ENCODE data around the gene GADD45G.

GADD45G gene

DNA sequence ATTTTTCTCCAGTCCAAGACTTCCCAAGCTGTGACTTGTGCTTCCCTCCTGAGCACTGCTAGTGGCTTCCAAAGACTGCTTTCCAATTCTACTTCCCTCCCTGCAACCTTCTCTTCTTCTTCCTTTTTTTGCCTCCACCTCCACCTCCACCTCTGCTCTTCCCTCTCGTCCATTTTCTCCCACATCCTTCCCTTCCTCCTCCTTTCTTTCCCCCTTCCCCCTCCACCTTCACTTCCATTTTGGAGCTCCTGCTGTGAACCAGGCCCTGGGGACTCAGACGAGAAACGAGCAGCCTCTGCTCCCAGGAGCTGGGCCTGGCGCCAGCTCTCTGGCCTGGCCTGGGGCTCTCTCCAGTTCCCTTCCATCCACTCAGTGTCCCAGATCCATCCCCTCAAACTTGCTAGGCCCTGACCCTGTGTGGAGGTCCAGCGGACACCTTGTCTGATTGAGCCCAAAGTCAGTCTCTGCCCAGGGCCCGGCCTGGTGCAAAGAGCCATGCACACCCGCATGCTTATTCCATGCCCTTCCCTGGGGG lies 5.6 kb downstream of the GADD45G start:
- DNase-seq, result no peak

DNA sequence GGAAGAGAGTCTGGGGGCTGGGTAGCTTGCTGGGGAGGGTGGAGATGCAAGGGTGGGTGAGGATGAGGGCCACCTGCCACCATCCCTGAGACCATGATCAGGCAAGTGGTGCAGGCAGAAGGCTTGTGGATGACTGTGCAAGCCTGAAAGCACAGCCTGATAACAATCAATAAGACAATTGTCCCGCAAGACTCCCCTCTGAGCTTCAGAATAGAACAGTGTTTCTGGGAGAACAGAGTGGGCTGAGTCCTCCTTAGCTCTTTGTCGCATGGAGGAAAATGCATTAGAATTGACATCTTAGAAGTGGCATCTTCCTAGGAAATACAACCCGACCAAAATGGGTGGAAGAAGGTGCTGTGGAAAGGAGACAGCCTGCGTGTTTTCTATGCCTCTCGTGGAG lies 6.6 kb downstream of the GADD45G start:
- DNase-seq, result no peak

DNA sequence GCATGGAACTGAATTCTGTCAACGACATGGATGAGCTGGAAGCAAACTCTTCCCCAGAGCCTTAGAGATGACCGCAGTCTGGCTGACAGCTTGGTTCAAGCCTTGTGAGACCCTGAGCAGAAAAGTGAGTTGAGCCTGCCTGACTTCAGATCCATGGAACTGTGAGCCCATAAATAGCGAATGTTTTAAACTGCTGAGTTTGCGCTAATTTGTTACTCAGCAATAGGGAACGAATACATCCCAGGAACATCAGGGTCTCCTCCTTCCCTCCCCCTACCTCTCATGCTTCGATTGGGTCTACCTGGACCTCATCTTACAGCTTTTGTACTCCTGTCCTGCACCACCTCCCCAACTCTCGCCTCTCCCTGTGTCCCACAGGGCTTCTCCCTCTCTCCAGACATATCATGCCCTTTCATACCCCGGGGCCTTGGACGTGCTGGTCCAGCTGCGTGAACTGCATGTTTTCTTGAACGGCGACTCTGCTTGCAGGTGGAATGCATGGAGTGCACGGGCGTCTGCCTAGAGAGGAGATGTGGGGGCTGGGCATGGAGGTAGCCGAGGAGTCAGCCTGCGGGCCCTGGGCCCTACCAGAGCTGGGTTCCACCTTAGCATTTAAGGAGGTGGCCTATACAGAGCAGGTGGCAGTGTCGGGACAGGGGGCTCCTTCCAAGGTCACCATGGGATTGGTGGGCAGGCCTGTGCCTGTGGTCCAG lies 7.9 kb downstream of the GADD45G start:
- DNase-seq, result no peak

DNA sequence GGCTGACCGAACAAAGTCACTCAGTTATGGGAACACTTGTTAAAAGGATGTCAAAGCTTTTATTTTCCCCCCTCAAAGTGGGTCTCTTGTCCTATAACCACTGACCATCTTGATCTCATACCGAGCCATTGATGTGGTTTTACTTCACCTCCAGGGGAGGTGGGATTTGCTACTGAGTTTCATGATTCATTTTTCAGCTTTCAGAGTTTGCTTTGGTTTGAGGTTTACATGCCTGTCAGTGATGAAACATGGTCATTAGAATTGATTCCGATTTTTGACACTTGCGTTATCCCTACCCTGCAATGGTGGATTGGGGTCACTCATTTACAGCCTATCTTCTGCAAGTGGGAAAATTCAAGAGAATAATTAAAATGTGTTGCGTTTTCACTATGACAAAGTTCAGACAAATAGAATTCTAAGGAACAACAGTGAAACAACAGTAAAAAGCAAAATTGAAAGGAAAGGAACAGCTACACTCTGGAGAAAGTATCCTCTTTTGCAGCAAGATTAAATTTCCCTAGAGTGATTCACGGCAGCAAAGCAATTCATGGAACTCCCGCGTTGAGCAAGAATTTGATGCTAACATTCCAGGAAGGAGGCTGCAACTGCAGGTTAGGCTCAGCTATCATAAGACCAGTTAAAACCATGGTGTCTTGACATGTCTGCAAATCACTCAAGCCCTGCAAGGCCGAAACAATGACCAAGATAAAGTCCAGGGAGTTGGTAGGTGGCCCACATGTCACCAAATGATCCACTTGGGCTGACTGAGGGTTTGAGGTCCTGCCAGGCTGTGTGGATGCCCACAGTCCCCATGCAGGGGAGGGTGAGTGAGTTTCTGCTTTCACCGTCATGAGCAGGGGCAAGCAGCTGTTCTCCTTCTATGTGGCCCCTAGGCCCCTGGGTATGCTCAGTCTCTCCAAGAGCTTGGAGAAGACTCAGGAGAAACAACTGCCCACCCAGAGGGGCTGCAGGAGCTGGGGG lies 9.4 kb downstream of the GADD45G start:
- no peak for DNase-seq

DNA sequence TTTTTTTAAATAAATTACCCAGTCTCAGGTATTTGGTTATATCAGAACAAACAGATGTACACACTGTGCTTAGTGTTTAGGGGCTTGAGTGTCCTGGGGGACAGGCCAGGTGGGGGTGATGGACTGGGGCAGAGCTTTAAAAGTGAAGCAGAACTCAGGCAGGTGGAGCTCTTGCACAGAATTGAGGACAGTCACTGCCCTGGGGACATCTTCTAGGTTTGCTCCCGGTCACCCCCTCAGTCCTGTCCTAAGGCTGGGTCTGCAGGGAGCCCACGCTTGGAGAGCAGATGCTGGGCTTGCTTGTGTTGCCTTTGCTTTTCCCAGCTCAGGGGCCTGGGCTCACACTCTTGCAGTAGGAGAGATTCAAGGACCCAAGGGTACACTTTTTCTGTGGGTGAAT lies 10.8 kb downstream of the GADD45G start:
- no peak for DNase-seq

DNA sequence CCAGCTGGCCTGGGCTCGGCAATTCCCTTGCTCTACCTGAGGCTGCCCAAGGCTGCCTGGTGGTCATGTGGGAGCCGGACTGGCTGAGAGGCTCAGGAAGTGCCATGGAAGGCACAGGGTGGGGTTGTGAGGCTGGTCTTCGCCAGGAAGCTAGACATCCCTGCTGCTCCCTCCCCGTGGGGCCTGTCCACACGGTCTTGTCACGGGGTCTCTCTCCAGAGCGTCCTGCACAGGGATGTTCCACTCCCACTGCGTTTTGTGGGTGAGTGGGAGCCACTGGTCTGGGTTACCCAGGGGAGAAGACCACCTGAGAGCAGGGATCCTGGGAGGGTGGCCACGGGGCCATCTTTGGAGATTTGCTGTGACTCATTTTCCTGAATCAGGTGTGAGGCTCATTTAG lies 11.6 kb downstream of the GADD45G start:
- no peak for DNase-seq

DNA sequence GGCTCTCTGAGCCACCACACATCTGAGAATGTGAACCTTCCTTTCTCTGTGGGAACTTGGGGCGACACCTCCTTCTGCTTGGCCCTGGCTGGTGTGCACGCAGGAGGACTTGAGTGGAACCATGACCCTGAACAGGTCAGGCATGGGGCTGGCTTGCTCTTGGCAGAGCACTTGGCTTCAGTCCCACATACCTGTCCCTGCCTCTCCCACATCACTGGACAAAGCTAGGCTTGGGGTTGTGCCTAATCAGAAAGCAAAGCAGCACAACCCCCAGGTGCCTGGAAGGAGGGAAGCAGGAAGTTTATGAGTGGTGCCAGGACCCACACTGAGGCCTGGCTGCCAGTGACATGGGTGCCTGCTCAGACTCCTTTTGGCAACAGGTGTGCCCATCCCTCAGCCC lies 13.2 kb downstream of the GADD45G start:
- no peak for DNase-seq

DNA sequence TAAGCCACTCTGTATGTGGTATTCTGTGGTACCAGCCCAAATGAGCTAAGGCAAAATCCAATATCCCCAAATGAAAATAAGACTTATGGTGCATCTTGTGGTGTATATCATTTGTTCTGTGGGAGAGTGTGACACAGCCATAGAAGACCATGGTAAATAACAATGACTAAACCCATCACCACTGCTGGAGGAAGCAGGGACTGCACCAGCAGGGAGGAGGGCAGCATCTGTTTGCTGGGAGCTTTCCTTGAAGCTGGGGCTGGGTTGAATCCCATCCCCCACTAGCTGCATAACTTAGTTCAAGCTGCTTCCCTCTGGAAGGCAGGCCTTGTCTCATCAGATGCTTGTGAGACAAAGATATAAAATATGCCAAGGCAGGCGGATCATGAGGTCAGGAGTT lies 14.2 kb downstream of the GADD45G start:
- DNase-seq, result no peak

DNA sequence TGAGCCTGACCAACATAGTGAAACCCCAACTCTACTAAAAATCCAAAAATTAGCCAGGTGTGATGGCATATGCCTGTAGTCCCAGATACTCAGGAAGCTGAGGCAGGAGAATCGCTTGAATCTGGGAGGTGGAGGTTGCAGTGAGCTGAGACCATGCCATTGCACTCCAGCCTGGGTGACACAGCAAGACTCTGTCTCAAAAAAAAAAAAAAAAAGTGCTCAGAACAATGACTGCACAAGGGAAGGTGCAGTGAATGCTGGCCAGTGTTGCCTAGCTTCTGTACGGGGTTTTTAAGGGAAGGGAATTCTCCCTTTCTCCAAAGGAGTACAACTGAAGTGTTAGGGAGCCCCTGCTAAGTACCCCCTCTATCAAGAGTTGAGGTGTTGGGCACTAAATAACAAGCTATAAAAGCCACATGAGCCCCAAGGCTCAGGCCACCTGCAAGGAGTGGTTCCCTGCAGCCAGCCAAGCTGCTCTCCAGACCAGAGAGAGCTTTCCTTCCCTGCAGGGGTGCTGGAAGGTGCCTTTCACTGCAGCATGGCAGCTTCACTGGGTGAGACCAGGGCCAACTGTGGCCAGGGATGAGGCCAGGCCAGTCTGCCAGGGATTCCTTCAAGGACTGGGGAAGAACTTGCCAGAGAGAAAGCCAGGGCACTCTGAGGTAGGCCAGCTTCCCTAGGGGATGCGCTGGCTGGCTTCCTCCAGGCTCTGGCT lies 14.8 kb downstream of the GADD45G start:
- no peak for DNase-seq

DNA sequence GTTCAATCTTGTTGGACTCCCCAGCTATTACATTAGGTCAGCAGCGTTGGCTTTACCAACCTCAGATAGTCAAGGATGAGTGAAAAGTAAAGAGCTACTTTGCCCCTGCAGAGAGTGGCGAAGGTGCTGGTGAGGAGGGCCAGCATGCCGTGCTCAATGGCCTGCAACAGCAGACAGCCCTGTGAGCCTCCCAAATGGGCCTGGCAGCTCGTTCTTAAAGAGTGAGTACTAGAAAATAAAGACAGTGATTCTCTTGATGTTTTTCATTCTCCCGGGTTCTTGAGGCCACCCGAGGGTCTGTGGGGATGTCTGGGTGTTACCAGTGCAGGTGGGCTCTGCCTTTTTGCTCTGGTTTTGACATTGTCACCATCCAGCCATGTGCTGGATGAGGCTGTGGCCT lies 16.2 kb downstream of the GADD45G start:
- DNase-seq, result no peak

DNA sequence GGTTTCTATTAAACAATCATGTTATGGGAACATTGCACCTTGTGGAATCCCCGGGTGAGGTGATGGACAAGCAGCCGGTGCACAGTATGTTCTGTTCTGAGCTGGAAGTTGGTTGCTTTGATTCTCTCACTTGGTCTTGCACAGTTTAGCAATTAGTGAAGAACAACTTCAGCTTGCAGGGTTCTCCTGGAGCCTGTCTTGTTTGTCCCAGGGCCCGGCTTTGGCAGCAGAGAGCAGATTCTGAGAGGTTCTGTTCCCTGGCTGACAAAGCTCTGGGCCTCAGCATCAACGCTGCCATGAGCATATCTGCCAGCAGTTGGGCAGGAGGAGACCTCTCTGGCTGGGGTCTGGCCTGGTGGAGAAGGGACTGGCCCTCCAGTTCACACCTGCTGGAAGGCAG lies 16.9 kb downstream of the GADD45G start:
- no peak for DNase-seq

DNA sequence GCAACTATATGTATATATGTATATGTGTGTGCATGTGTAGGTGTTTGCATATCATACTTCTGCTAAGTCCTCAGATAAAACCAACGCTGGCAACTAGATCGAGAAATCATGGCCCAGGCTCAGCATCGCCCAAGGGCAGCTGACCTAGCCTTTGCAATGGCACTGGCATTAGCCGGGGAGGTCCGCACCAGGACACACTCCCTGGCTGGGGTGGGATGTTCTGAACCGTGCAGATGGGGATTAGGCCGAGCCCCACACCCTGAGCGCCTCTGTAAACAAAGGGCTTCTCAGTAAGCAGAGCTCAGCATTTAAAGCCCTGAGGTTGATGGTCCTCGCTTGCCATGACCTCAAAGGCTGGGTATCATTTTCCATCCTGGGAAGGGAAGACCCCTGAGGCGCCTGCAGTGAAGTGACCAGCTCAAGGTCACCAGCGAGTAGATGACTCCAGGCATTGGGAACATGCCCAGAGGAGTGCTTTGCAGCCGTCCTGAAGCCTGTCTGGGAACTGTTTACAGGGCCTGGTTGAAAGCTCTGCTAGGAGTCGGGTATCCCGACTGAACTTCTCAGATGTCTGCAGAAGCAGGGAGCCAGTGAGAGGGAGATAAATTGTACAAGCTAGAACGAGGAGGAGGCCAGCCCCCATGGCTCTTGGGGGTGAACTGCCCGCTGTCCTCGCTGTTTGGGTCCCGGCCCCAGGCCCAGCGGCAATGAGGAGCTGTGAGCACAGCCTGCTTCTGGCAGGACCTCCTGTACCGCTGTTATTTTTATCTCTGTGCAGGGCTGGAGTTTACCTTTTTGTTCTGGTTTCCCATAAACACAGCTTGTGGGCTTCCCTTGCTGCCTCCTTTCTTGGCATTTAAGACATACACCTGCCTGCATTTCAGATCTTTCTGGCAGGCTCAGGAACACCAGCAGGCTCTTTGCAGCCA lies 18.4 kb downstream of the GADD45G start:
- DNase-seq, result no peak

DNA sequence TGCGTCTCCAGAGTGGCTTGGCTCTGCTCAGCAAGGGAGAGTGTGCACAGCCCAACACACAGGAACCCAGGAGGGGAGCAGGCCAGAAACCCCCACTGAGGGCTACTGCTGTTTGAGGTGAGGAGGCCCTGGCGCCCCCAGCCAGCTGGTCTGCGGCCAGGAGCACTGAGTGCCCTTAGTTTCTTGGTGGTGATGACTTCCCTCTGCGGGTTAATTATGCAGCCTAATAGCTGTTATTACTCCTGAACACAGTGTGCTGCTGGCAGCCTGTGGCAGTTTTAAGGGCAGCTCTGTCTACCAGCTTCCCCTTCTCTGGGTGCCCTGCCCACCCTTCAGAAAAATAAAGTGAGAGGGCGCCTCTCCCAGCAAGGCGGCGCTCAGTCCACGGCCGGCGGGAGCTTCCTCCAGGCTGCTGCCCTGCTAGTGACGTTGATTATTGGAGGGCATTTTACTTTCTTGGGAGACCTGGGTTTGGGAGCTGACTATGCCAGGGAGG lies 19.2 kb downstream of the GADD45G start:
- DNase-seq, result no peak

DNA sequence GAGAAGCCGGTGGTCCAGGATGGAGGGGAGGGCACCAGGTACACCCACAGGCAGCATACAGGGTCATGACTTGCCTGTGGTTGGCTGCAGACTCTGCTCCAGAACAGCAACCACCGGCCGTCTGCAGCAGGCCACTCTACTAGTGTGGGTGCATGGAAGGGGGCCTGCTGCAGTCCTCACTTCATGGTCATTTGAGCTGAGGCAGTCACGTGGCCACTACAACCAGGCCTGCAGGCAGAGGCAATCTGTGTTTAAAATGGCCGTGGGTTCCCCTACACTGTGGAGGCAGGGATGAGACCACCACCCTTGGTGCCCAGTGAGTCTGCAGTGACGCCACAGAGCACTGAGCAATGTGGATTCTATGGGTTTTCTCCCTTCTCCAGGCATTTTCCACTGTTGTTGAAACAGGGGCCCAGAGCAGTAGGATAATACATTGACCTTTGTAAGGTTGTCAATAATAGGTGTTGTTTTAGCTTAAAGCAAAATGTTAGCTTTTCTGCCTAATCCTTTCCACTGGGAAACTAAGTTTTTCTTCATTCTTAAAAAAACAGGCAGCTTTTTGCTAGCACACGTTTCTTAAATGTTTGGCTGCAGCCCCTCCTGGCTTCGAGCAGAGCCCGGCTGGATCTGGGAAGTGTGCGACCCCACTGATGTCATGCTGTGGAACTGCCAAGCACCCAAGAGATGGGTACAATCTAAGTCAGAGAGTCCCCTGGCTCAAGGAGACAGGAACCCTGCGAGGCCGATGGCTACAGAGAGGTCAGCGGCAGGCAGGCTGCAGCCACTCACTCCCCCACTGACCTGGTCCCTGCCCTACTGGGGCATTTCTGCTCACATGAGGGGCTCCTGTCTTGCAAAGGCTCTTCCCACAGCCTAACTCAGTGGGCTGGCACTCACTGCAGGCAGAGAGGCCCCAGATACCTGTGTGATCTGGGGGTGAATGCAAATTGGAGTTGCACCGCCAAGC lies 21.2 kb downstream of the GADD45G start:
- DNase-seq, result no peak

DNA sequence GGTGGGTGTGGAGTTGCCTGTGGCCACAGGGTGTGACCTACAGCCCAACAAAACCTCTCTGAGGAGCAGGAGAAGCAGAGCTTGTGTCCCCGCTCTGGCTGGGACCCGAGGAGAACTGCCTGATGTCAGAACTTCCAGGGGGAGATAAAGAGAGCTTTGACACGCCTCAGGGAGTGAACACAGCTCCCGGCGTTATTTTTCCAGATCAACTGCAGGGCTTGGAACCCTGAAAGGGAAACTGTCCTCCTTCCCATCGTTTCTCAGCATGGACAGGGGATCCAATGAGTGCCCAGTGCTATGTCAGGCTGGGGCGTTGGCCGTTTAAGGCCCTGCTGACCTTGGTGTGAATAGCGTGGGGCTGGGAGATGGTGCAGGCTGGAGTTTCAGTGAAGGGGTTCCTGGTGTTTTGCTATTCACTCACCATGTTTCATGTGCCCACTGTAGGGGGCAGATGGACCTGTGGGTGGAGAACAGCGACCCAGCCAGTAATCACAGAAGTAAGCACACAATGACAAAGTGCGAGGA lies 22.0 kb downstream of the GADD45G start:
- DNase-seq, result no peak

DNA sequence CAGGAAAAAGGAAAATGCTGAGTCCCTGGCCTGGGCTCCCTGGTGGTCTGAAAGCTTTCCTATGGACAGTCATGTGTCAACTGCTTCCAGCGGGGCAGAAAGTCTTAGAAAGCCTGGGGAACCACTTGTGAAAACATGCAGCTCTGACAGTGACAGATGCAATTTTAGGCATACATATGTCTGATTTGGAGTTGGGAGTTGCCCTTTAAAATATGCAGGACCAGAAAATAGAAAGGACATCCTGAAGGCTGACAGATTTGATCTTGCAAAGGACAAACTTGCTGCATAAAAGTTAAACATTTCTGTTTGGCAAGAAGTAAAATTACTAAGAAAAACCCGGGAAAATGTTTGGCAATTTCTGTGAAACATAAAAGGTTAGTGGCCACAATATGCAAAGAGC lies 23.8 kb downstream of the GADD45G start:
- DNase-seq, result no peak

DNA sequence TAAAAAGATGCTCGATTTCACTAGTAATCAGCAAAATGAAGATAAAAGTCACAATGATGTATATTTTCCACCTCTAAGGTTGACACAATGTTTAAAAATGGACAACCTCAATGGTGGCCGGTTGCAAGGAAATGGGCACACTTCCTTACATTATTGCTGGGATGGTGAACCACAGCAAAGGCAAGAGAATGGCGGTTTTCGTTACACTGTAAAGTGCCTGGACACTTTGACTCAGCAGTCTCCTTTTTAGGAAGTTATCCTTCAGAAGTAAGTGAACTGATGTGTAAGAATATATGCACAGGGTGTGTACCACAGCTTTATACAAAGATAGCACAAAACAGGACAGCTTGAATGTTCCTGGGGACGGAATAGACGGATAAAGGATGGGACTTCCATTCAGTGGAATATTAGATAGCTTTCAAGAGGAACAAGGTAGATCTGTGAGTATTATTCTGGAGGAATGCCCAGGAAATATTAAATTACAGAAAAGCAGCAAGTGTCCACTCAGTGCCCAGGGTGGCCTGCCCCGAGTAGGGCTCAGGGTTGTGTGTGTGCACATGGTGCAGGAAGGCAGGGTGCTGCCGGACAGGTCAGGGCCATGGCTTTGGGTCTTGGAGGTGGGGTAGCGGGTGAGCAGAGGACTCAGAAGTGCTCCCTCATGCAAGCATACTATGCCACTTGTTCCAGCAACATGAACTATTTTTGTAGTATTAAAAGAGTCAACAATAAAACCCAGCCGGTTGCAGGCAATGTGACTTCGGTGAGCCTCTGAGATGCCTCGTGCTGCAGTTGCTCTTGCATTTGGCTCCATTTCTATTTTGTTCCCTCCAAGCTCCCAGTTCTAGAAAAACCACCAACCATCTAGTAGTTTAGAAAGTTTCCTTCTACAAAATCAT lies 24.5 kb downstream of the GADD45G start:
- no peak for DNase-seq

DNA sequence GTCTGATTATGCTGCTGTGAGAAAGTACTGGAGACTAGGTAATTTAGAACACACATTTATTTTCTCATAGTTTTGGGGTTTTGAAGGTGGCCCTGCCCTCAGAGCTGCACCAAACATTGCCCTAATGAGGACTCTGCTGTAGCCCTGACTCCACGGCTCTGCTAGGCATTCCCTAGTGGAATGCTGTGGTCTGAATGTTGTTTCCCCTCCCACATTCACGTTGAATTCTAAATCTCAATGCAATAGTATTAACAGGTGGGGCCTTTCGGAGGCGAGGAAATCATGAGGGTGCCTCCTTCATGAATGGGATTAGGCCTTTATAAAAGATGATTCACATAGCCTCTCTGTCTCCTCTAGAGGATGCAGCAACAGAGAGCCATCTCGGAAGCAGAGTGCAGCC lies 25.7 kb downstream of the GADD45G start:
- DNase-seq, result no peak

DNA sequence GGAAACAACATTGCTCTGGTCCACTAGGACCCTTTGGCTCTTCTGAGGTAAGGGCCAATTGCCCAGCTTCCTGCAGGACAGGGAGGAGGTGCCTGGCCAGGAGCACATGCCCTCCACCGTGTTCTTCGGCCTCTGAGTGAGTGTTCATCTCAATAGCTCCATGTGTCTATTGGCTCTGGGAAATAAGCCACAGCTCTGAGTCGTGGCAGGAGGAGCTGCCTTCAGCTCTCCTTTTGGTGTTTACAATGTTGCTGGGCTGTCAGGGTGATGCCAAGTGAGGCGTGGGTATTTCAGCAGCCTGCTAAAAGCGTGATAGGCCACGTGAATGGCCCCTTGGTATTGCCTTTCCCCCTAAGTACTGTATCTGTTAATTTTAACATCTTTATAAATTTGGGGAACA lies 26.6 kb downstream of the GADD45G start:
- no peak for DNase-seq
